ENCODE results near the gene XPC. TPM values are rescaled to one million over a fixed set of nuclear protein-coding genes. Genes with fewer than 3 reads are reported as not detected.

Gene XPC
- total and polyA plus RNA-seq, 2 donors (not counting 3 experiments of a cell fraction or from before 2014, with no cell fraction given): 11.9 to 36.8 TPM

DNA sequence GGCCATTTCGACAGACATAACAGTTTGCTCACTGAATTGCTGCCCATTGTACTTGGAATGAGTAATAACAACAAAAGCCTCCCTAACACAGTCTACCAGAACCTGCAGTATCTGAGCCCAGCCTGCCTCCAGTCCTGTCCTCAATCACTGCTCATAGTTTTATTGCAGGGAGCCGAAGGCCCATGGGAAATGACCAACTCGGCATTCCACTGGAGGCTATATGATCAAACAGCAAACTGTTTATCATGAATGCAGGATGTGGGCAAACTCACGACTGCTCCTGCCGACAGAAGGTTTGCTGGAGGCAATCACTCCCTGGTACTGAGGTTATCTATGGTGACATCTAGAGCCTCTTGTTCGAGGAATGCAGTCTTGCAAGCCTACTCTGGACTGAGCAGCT, 46.5 kb upstream of the XPC start:
- H3K27ac ChIP-seq (ENCODE audit: insufficient read depth, low read depth, low read length): no peak overlapping the region
- H3K9ac ChIP-seq (replicated peaks; ENCODE audit: extremely low read depth, insufficient read depth, low read length): no peak overlapping the region

More for the DNA sequence above, 46.5 kb upstream of the XPC start:
- Histone ChIP-seq H3K9me3 (replicated peaks; ENCODE audit: control insufficient read depth, insufficient read depth, low read length) (no peaks in the 10 kb centered on the region), H3K4me3 (replicated peaks in 1 of 3; ENCODE audit: insufficient read depth in 1 of 3, low read depth in 1 of 3, low read length in 3 of 3) (no peak overlapping the region), H3K9me1 (replicated peaks; ENCODE audit: control insufficient read depth, extremely low read depth, insufficient read depth, low read length) (no peaks in the 10 kb centered on the region), H3K27me3 (ENCODE audit: control insufficient read depth in 2 of 2, insufficient read depth in 2 of 2, low read length in 2 of 2) (peaks cover 0 to 2% of the 10 kb centered on the region in 2 experiments), H3K36me3 (ENCODE audit: control insufficient read depth in 2 of 2, extremely low read depth in 1 of 2, insufficient read depth in 2 of 2, low read length in 2 of 2) (no peaks in the 10 kb centered on the region), H4K20me1 (replicated peaks; ENCODE audit: control insufficient read depth, extremely low read depth, insufficient read depth, low read length) (no peaks in the 10 kb centered on the region), H2AFZ (ENCODE audit: low read depth, low read length) (no peak overlapping the region), H3K4me1 (ENCODE audit: control insufficient read depth, extremely low read depth, insufficient read depth, low read length) (peaks cover 12% of the 10 kb centered on the region), H3K79me2 (ENCODE audit: control insufficient read depth, insufficient read depth, low read length) (no peaks in the 10 kb centered on the region), H3K4me2 (ENCODE audit: insufficient read depth, low read length) (no peak overlapping the region)
- intact Hi-C loops (cut with micrococcal nuclease): no loop called here
- dilution Hi-C loops (cut with MboI; ENCODE audit: extremely low pct_ligation_motif_present, low sequenced_read_pairs): no loop called here
- POLR2A ChIA-PET: no interaction called here
- TF ChIP-seq CTCF (IDR thresholded peaks at IDR 0.05; ENCODE audit: extremely low read depth in 1 of 2, insufficient read depth in 1 of 2, low read depth in 1 of 2, low read length in 2 of 2) (no peak), MYC (IDR thresholded peaks at IDR 0.05; ENCODE audit: low read depth, low read length) (no peak), EZH2 (IDR thresholded peaks at IDR 0.05; ENCODE audit: borderline replicate concordance, low read depth, low read length, severe bottlenecking) (no peak), JUN (IDR thresholded peaks at IDR 0.05; ENCODE audit: borderline replicate concordance, insufficient read depth, insufficient read length, low read depth) (no peak), GATA2 (IDR thresholded peaks at IDR 0.05; ENCODE audit: insufficient read depth, insufficient read length, low read depth, low read length) (no peak), FOS (IDR thresholded peaks at IDR 0.05; ENCODE audit: borderline replicate concordance, insufficient read depth, low read length) (no peak), POLR2A (IDR thresholded peaks at IDR 0.05; ENCODE audit: low read depth, low read length) (no peak), POLR2AphosphoS5 (IDR thresholded peaks at IDR 0.05; ENCODE audit: insufficient read depth, low read depth, low read length) (no peak), MAX (IDR thresholded peaks at IDR 0.05; ENCODE audit: insufficient read depth, insufficient read length) (no peak)
- FAIRE-seq (peak; percentile 66), DNase-seq (ENCODE audit: low read depth, low spot score) (no peak)
- CTCF ChIA-PET: interaction anchor here (1.3 kb wide), 1 partner anchor 21 kb away, joined by 4 read pairs; no protein-coding TSS in a partner anchor
- BruUV-seq (replicated peaks): no TSS peak

All from endothelial cell of umbilical vein (primary cell).